Erythroblast (primary cell): ENCODE data around the gene TJP1.
"Not testable (repeated sequence)": the region's sequence is repeated elsewhere in the genome, so short reads cannot be mapped to it uniquely, and the experiment has no call there.

Source experiments
- DNase-seq, 2 experiments: peaks; one replicate each; lab custom pipeline; 2025; lab: John Stamatoyannopoulos, UW
- GATA1 ChIP-seq: IDR thresholded peaks from 2 replicates; pipeline ENCODE4 v1.6.1; 2011; ENCODE audit warnings: low read depth, mild to moderate bottlenecking, control low read depth, low read length, moderate library complexity
- POLR2A ChIP-seq: IDR thresholded peaks from 2 replicates; pipeline ENCODE4 v1.6.1; 2011; ENCODE audit warnings: mild to moderate bottlenecking, low read length

The TJP1 gene

GRCh38 chr15:29773816-29774215, 48.5 kb downstream of the TJP1 start:
- TF ChIP-seq GATA1 (no peak), POLR2A (no peak)
- no peak for DNase-seq

GRCh38 chr15:29773000-29773399, 49.3 kb downstream of the TJP1 start:
- no peak for DNase-seq
- TF ChIP-seq POLR2A (no peak), GATA1 (no peak)

GRCh38 chr15:29770796-29771195, 51.5 kb downstream of the TJP1 start:
- no peak for DNase-seq
- TF ChIP-seq POLR2A: no peak
- no peak for TF ChIP-seq GATA1

- DNase-seq: no peak
- TF ChIP-seq GATA1 (no peak), POLR2A (no peak)
Measured at GRCh38 chr15:29765898-29766527, 56.3 kb downstream of the TJP1 start.

- TF ChIP-seq GATA1 (no peak), POLR2A (no peak)
- DNase-seq: no peak
Measured at GRCh38 chr15:29765234-29765841, 56.9 kb downstream of the TJP1 start.

GRCh38 chr15:29759596-29759995, 62.7 kb downstream of the TJP1 start:
- no peak for DNase-seq
- TF ChIP-seq POLR2A: no peak
- no peak for TF ChIP-seq GATA1

- no peak for DNase-seq
- TF ChIP-seq GATA1 (no peak), POLR2A (no peak)
Measured at GRCh38 chr15:29756358-29757267, 65.7 kb downstream of the TJP1 start.

- not testable (repeated sequence) for DNase-seq
Measured at GRCh38 chr15:29754009-29754408, 68.3 kb downstream of the TJP1 start.

GRCh38 chr15:29753506-29753905, 68.8 kb downstream of the TJP1 start:
- TF ChIP-seq GATA1 (no peak), POLR2A (no peak)
- DNase-seq: no peak

- no peak for DNase-seq
- TF ChIP-seq POLR2A (no peak), GATA1 (no peak)
Measured at GRCh38 chr15:29750754-29751153, 71.5 kb downstream of the TJP1 start.

- no peak for DNase-seq
- TF ChIP-seq GATA1 (no peak), POLR2A (no peak)
Measured at GRCh38 chr15:29749365-29750086, 72.7 kb downstream of the TJP1 start.

- no peak for TF ChIP-seq POLR2A
- no peak for TF ChIP-seq GATA1
- peak in 1 of 2 experiments; percentile 5 for DNase-seq
Measured at GRCh38 chr15:29747837-29748417, 74.3 kb downstream of the TJP1 start.

GRCh38 chr15:29743475-29743874, 78.8 kb downstream of the TJP1 start:
- no peak for DNase-seq
- no peak for TF ChIP-seq GATA1
- no peak for TF ChIP-seq POLR2A
